AML-193 (cell line): Measurements from ENCODE around the gene SMOC2.

Experiments
- DNase-seq, 2 experiments: peaks; one replicate each; lab custom pipeline; 2025; lab: John Stamatoyannopoulos, UW

Gene SMOC2

GRCh38 chr6:168415098-168415992, 25.6 kb upstream of the SMOC2 start:
- DNase-seq, result no peak

GRCh38 chr6:168415993-168416530, 24.9 kb upstream of the SMOC2 start:
- no peak for DNase-seq

- no peak for DNase-seq
These were observed 24.5 kb upstream of the SMOC2 start for GRCh38 chr6:168416531-168416930.

- DNase-seq, result no peak
These were observed 23.8 kb upstream of the SMOC2 start for GRCh38 chr6:168417191-168417590.

- no peak for DNase-seq
These were observed 23.1 kb upstream of the SMOC2 start for GRCh38 chr6:168417679-168418557.

- no peak for DNase-seq
These were observed 22.3 kb upstream of the SMOC2 start for GRCh38 chr6:168418711-168419121.

GRCh38 chr6:168419569-168419968, 21.4 kb upstream of the SMOC2 start:
- DNase-seq, result no peak

- no peak for DNase-seq
These were observed 20.9 kb upstream of the SMOC2 start for GRCh38 chr6:168420084-168420483.

GRCh38 chr6:168420706-168421105, 20.3 kb upstream of the SMOC2 start:
- DNase-seq, result no peak

- no peak for DNase-seq
These were observed 13.8 kb upstream of the SMOC2 start for GRCh38 chr6:168427184-168427583.

GRCh38 chr6:168428052-168428826, 12.7 kb upstream of the SMOC2 start:
- no peak for DNase-seq

- no peak for DNase-seq
These were observed 12.1 kb upstream of the SMOC2 start for GRCh38 chr6:168428863-168429262.

GRCh38 chr6:168432196-168432595, 8.8 kb upstream of the SMOC2 start:
- DNase-seq, result no peak

GRCh38 chr6:168433898-168434297, 7.1 kb upstream of the SMOC2 start:
- no peak for DNase-seq

- no peak for DNase-seq
These were observed 6.5 kb upstream of the SMOC2 start for GRCh38 chr6:168434505-168434904.

- no peak for DNase-seq
These were observed 3.2 kb upstream of the SMOC2 start for GRCh38 chr6:168437751-168438150.

GRCh38 chr6:168438783-168439520, 2.0 kb upstream of the SMOC2 start:
- no peak for DNase-seq

GRCh38 chr6:168439794-168440450, 1.1 kb upstream of the SMOC2 start:
- DNase-seq, result no peak

- DNase-seq, result no peak
These were observed 729 bp downstream of the SMOC2 start for GRCh38 chr6:168441434-168442391.
